ENCODE measurements around the gene PPP1R3D. TPM values are rescaled to one million over a fixed set of nuclear protein-coding genes. Genes with fewer than 3 reads are reported as not detected.

Gene PPP1R3D
- total RNA-seq, 2 donors from 2014 or later: 3.9 to 6.1 TPM

GRCh38 chr20:59962155-59962554, 22.1 kb upstream of the PPP1R3D start:
- Histone ChIP-seq H3K4me1 (ENCODE audit: control insufficient read depth, insufficient read depth, low read length) (peaks cover 4% of the 10 kb centered on the region), H3K27ac (ENCODE audit: low read depth, low read length) (no peak overlapping the region), H3K9me3 (ENCODE audit: control insufficient read depth, low read length) (no peaks in the 10 kb centered on the region), H3K36me3 (ENCODE audit: control insufficient read depth, insufficient read depth, low read length) (no peaks in the 10 kb centered on the region), H3K27me3 (ENCODE audit: control insufficient read depth, insufficient read depth, low read length, poor library complexity, severe bottlenecking) (peaks cover 50% of the 10 kb centered on the region), H3K9ac (ENCODE audit: extremely low read depth, low read length, poor library complexity, severe bottlenecking) (no peak overlapping the region), H3K4me3 (ENCODE audit: low read length) (no peak overlapping the region)
- Mint-ChIP-seq H3K4me1 (peaks cover 14% of the 10 kb centered on the region), H3K27me3 (ENCODE audit: insufficient read depth) (peaks cover 63% of the 10 kb centered on the region), H3K4me3 (no peak overlapping the region), H3K9me3 (no peaks in the 10 kb centered on the region), H3K27ac (no peak overlapping the region), H3K36me3 (ENCODE audit: low read depth) (no peaks in the 10 kb centered on the region)
- TF ChIP-seq, protein P1, sequence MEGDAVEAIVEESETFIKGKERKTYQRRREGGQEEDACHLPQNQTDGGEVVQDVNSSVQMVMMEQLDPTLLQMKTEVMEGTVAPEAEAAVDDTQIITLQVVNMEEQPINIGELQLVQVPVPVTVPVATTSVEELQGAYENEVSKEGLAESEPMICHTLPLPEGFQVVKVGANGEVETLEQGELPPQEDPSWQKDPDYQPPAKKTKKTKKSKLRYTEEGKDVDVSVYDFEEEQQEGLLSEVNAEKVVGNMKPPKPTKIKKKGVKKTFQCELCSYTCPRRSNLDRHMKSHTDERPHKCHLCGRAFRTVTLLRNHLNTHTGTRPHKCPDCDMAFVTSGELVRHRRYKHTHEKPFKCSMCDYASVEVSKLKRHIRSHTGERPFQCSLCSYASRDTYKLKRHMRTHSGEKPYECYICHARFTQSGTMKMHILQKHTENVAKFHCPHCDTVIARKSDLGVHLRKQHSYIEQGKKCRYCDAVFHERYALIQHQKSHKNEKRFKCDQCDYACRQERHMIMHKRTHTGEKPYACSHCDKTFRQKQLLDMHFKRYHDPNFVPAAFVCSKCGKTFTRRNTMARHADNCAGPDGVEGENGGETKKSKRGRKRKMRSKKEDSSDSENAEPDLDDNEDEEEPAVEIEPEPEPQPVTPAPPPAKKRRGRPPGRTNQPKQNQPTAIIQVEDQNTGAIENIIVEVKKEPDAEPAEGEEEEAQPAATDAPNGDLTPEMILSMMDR (conservative IDR thresholded peaks at IDR 0.05): no peak
- DNase-seq: no peak
- 93 to 100% methylated on average over 5 to 6 of the region's 6 CpGs for WGBS, 2 experiments (ENCODE audit: insufficient coverage in 1 of 2, insufficient read length in 1 of 2)

- Histone ChIP-seq H3K9ac (ENCODE audit: extremely low read depth, low read length, poor library complexity, severe bottlenecking) (no peak overlapping the region), H3K27ac (ENCODE audit: low read depth, low read length) (no peak overlapping the region), H3K36me3 (ENCODE audit: control insufficient read depth, insufficient read depth, low read length) (no peaks in the 10 kb centered on the region), H3K27me3 (ENCODE audit: control insufficient read depth, insufficient read depth, low read length, poor library complexity, severe bottlenecking) (peaks cover 50% of the 10 kb centered on the region), H3K4me3 (ENCODE audit: low read length) (no peak overlapping the region), H3K4me1 (ENCODE audit: control insufficient read depth, insufficient read depth, low read length) (peaks cover 4% of the 10 kb centered on the region), H3K9me3 (ENCODE audit: control insufficient read depth, low read length) (no peaks in the 10 kb centered on the region)
- Mint-ChIP-seq H3K27me3 (ENCODE audit: insufficient read depth) (peaks cover 61% of the 10 kb centered on the region), H3K27ac (no peak overlapping the region), H3K9me3 (no peaks in the 10 kb centered on the region), H3K4me3 (no peak overlapping the region), H3K36me3 (ENCODE audit: low read depth) (no peaks in the 10 kb centered on the region), H3K4me1 (peaks cover 15% of the 10 kb centered on the region)
- WGBS, 2 experiments (ENCODE audit: insufficient coverage in 1 of 2, insufficient read length in 1 of 2): 93 to 94% methylated on average over 2 of the region's 2 CpGs
- DNase-seq: no peak
- TF ChIP-seq, protein P1 (conservative IDR thresholded peaks at IDR 0.05): no peak
Observed at GRCh38 chr20:59961423-59961822, 21.3 kb upstream of the PPP1R3D start.

DNA sequence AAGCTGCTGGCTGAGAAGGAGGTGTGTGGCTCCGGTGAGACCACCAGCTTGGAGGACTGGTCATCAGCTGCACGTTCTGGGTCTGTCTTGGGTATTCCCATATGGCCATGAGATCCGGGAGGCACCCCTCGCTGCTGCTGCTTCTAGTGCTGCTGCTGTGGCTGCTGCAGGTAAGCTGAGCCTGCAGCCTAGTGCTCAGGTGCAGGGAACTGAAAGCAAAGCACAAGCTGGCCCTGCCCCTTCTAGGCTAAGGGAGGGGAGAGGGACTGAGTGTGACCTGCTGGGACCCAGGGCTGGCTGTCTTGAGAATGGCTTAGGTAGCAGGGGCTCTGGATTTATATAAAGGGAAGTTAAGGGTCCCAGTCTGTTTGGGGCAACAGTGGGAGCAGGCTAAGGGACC, 18.5 kb upstream of the PPP1R3D start:
- Histone ChIP-seq H3K9ac (ENCODE audit: extremely low read depth, low read length, poor library complexity, severe bottlenecking) (no peak overlapping the region), H3K27me3 (ENCODE audit: control insufficient read depth, insufficient read depth, low read length, poor library complexity, severe bottlenecking) (peaks cover 68% of the 10 kb centered on the region), H3K36me3 (ENCODE audit: control insufficient read depth, insufficient read depth, low read length) (no peaks in the 10 kb centered on the region), H3K4me1 (ENCODE audit: control insufficient read depth, insufficient read depth, low read length) (peaks cover 4% of the 10 kb centered on the region), H3K4me3 (ENCODE audit: low read length) (no peak overlapping the region), H3K27ac (ENCODE audit: low read depth, low read length) (no peak overlapping the region), H3K9me3 (ENCODE audit: control insufficient read depth, low read length) (no peaks in the 10 kb centered on the region)
- peaks cover 80% of the 10 kb centered on the region for H3K27me3 Mint-ChIP-seq (ENCODE audit: insufficient read depth)
- H3K4me1 Mint-ChIP-seq: peaks cover 15% of the 10 kb centered on the region
- H3K9me3 Mint-ChIP-seq: no peaks in the 10 kb centered on the region
- H3K4me3 Mint-ChIP-seq: no peak overlapping the region
- WGBS, 2 experiments (ENCODE audit: insufficient coverage in 1 of 2, insufficient read length in 1 of 2): 84 to 100% methylated on average over 2 to 4 of the region's 4 CpGs
- DNase-seq: peak; percentile 75
- no peaks in the 10 kb centered on the region for H3K36me3 Mint-ChIP-seq (ENCODE audit: low read depth)
- TF ChIP-seq, protein P1 (conservative IDR thresholded peaks at IDR 0.05): no peak
- H3K27ac Mint-ChIP-seq: no peak overlapping the region

Measured in endodermal cell (in vitro differentiated cells).